IMR-90 (cell line): Measurements from ENCODE around the gene CCDC170. TPM values are rescaled to one million over a fixed set of nuclear protein-coding genes. Genes with fewer than 3 reads are reported as not detected.
"Not testable (repeated sequence)": the region's sequence is repeated elsewhere in the genome, so short reads cannot be mapped to it uniquely, and the experiment has no call there.

Source experiments
- ATAC-seq: fragments of 200-7000 bp; cut with Tn5 transposase; 2 replicates; pipeline ENCODE4 v1.9.1; 2020; ENCODE audit warnings: low read depth, mild to moderate bottlenecking, moderate library complexity
- BruUV-seq: library from RNA; stranded (reverse); fragments of 400-500 nt; replicated peaks from 2 replicates; lab custom pipeline; 2021; lab: Mats Ljungman, UMichigan
- CTCF ChIA-PET: fragments of 300-600 bp; formaldehyde crosslinking; extraction: SDS; loops from one replicate; lab custom pipeline; 2021; ENCODE audit warnings: antibody characterized with exemption; lab: Yijun Ruan, JAX
- POLR2A ChIA-PET: fragments of 300-600 bp; sonication (Branson Sonifier 250); formaldehyde crosslinking; loops from one replicate; lab custom pipeline; 2022; ENCODE audit warnings: antibody characterized with exemption; ENCODE audit not compliant: unreplicated experiment; lab: Charles Lee
- DNase-seq: peaks from one replicate; pipeline ENCODE4 v3.0.0; 2013
- H2AFZ ChIP-seq: replicated peaks from 2 replicates; pipeline ENCODE3; 2013; ENCODE audit warnings: low read length, mild to moderate bottlenecking; ENCODE audit not compliant: poor library complexity
- H2AK5ac ChIP-seq: 2 replicates; pipeline ENCODE4 v1.6.1; 2013; ENCODE audit warnings: low read depth, low read length, inconsistent platforms
- H2AK9ac ChIP-seq: replicated peaks from 2 replicates; pipeline ENCODE3; 2013; ENCODE audit warnings: mild to moderate bottlenecking, low read depth, low read length, moderate library complexity; ENCODE audit not compliant: poor library complexity
- H2BK120ac ChIP-seq: 2 replicates; pipeline ENCODE4 v1.6.1; 2013; ENCODE audit warnings: low read depth, low read length, inconsistent platforms
- H2BK15ac ChIP-seq: 3 replicates; pipeline ENCODE4 v1.6.1; 2013; ENCODE audit warnings: low read depth, low read length, inconsistent platforms
- H2BK20ac ChIP-seq: 2 replicates; pipeline ENCODE4 v1.6.1; 2013; ENCODE audit warnings: low read depth, mild to moderate bottlenecking, inconsistent platforms, low read length, moderate library complexity
- H2BK5ac ChIP-seq: 2 replicates; pipeline ENCODE4 v1.6.1; 2013; ENCODE audit warnings: mild to moderate bottlenecking, low read depth, low read length, inconsistent platforms; ENCODE audit not compliant: poor library complexity, severe bottlenecking
- H3K14ac ChIP-seq: replicated peaks from 2 replicates; pipeline ENCODE4 v1.6.1; 2013; ENCODE audit warnings: low read depth, low read length, inconsistent platforms
- H3K18ac ChIP-seq: 2 replicates; pipeline ENCODE4 v1.6.1; 2013; ENCODE audit warnings: low read depth, low read length, control low read depth
- H3K23ac ChIP-seq: 2 replicates; pipeline ENCODE4 v1.6.1; 2013; ENCODE audit warnings: low read depth, low read length, inconsistent platforms
- H3K27ac ChIP-seq: 2 replicates; pipeline ENCODE4 v1.5.1; 2013; ENCODE audit warnings: mild to moderate bottlenecking, control low read depth, low read length; ENCODE audit not compliant: insufficient read depth
- H3K27me3 ChIP-seq: 2 replicates; pipeline ENCODE4 v1.6.1; 2013; ENCODE audit warnings: low read length; ENCODE audit not compliant: control insufficient read depth, insufficient read depth
- H3K36me3 ChIP-seq: 2 replicates; pipeline ENCODE4 v1.6.1; 2013; ENCODE audit warnings: low read length, mixed read lengths; ENCODE audit not compliant: control insufficient read depth, insufficient read depth
- H3K4ac ChIP-seq: 2 replicates; pipeline ENCODE4 v1.6.1; 2013; ENCODE audit warnings: low read depth, low read length, inconsistent platforms
- H3K4me1 ChIP-seq: 2 replicates; pipeline ENCODE4 v1.6.1; 2013; ENCODE audit warnings: low read length, mixed read lengths; ENCODE audit not compliant: control insufficient read depth, insufficient read depth
- H3K4me2 ChIP-seq: 2 replicates; pipeline ENCODE4 v1.6.1; 2013; ENCODE audit warnings: low read depth, mild to moderate bottlenecking, control low read depth, low read length, moderate library complexity
- H3K4me3 ChIP-seq: 2 replicates; pipeline ENCODE4 v1.5.1; 2013; ENCODE audit warnings: low read depth, mild to moderate bottlenecking, control low read depth, low read length, moderate library complexity; ENCODE audit not compliant: insufficient read depth
- H3K56ac ChIP-seq: 2 replicates; pipeline ENCODE4 v1.6.1; 2013; ENCODE audit warnings: low read length, inconsistent platforms; ENCODE audit not compliant: insufficient read depth; ENCODE audit errors: extremely low read depth
- H3K79me1 ChIP-seq, 2 experiments: 2 replicates each; pipeline ENCODE4 v1.6.1; 2013; ENCODE audit warnings: low read length in 2 of 2, inconsistent platforms in 1 of 2, low read depth in 1 of 2
- H3K9ac ChIP-seq: 2 replicates; pipeline ENCODE4 v1.6.1; 2013; ENCODE audit warnings: low read depth, low read length, control low read depth
- H3K9me1 ChIP-seq: 2 replicates; pipeline ENCODE4 v1.6.1; 2013; ENCODE audit warnings: low read length, inconsistent platforms; ENCODE audit not compliant: insufficient read depth
- H3K9me3 ChIP-seq: 2 replicates; pipeline ENCODE4 v1.6.1; 2013; ENCODE audit warnings: low read length; ENCODE audit not compliant: control insufficient read depth, insufficient read depth
- H4K20me1 ChIP-seq: 2 replicates; pipeline ENCODE4 v1.6.1; 2013; ENCODE audit warnings: low read length, inconsistent platforms; ENCODE audit not compliant: insufficient read depth
- H4K5ac ChIP-seq: 2 replicates; pipeline ENCODE4 v1.6.1; 2013; ENCODE audit warnings: mild to moderate bottlenecking, low read depth, low read length, control low read depth
- H4K8ac ChIP-seq, 2 experiments: 2 replicates each; pipeline ENCODE4 v1.6.1; 2013; ENCODE audit warnings: low read depth in 2 of 2, low read length in 2 of 2, control low read depth in 1 of 2, inconsistent platforms in 1 of 2
- H4K91ac ChIP-seq: 2 replicates; pipeline ENCODE4 v1.6.1; 2013; ENCODE audit warnings: low read depth, low read length, inconsistent platforms; ENCODE audit not compliant: insufficient read depth
- WGBS, 2 experiments: methylation state at CpG; one replicate each; pipeline versions ENCODE4 v1.1.5 to v1.1.7; 2013; ENCODE audit warnings: missing lambda C conversion rate in 2 of 2; ENCODE audit not compliant: insufficient read length in 1 of 2; ENCODE audit errors: extremely low coverage in 2 of 2; 5-methylcytosine and 5-hydroxymethylcytosine counted together
- dilution Hi-C: fragments of 300-500 bp; cut with HindIII; formaldehyde crosslinking; loops from one replicate; pipeline ENCODE4 v1.14.3; 2018; ENCODE audit warnings: low sequenced_read_pairs; ENCODE audit not compliant: unreplicated experiment
- in situ Hi-C: fragments of 300-500 bp; cut with MboI; formaldehyde crosslinking; loops from 3 replicates; pipeline ENCODE4 v1.14.3; 2019; ENCODE audit warnings: low sequenced_read_pairs, inconsistent platforms, mixed read lengths
- intact Hi-C: fragments of 100-400 bp; cut with micrococcal nuclease; formaldehyde crosslinking; loops from 2 replicates; pipeline ENCODE4 v1.10.0; 2022
- polyA plus RNA-seq, 3 experiments: library from polyadenylated mRNA; depleted of rRNA; stranded (reverse); fragments of >200 nt; gene quantifications; 2 replicates each; pipeline ENCODE4 v1.2.3, GENCODE V29; 2012; ENCODE audit warnings: low replicate concordance in 1 of 3
- total RNA-seq: library from RNA; depleted of rRNA; stranded (reverse); fragments of >200 nt; gene quantifications from 2 replicates; pipeline ENCODE4 v1.2.3, GENCODE V29; 2012

The CCDC170 gene
- total and polyA plus RNA-seq, 2 of the 4 experiments (the other 2 are of a cell fraction) = 0.12 to 0.54 TPM

DNA sequence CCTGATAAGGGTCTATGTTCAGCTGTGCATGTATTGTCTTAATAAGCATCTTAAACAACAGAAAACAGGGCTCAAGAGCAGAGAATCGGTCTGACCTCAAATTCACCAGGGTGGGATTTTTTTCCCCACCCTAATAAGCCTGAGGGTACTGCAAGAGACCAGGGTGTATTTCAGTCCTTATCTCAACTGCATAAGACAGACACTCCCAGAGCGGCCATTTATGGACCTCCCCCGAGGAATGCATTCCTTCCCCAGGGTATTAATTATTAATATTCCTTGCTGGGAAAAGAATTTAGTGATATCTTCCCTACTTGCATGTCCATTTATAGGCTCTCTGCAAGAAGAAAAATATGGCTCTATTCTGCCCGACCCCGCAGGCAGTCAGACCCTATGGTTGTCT lies 25.2 kb downstream of the CCDC170 start:
- H3K36me3 ChIP-seq, H3K9ac ChIP-seq, H3K4ac ChIP-seq, H3K18ac ChIP-seq, H2AK9ac ChIP-seq, H4K20me1 ChIP-seq, H2BK120ac ChIP-seq, H3K4me2 ChIP-seq, H2BK15ac ChIP-seq, POLR2A ChIA-PET, H3K9me1 ChIP-seq, BruUV-seq, H4K8ac ChIP-seq, H3K27ac ChIP-seq, H3K14ac ChIP-seq, in situ Hi-C loops, H3K79me1 ChIP-seq, H4K5ac ChIP-seq, H4K91ac ChIP-seq, H3K27me3 ChIP-seq, dilution Hi-C loops, H3K23ac ChIP-seq, H2AFZ ChIP-seq, DNase-seq, H3K9me3 ChIP-seq, intact Hi-C loops, H2AK5ac ChIP-seq, H2BK5ac ChIP-seq, H3K4me3 ChIP-seq, H3K4me1 ChIP-seq, H3K56ac ChIP-seq, ATAC-seq, H2BK20ac ChIP-seq: not testable (repeated sequence)
- no CpG with 5 or more reads among the region's 5 CpGs for WGBS, 2 experiments
- CTCF ChIA-PET = interaction anchor here (0.9 kb wide), 1 partner anchor 144 kb away, joined by 4 read pairs; no protein-coding TSS in a partner anchor
